Stimulated activated CD8-positive, alpha-beta memory T cell treated with anti-CD3 and anti-CD28 coated beads, Interleukin-12 subunit alpha, Interleukin-12 subunit beta, amount 100 ng/mL, for 24 hours (primary cell): Measurements from ENCODE around the gene GABRP.
"Not testable (repeated sequence)": the region's sequence is repeated elsewhere in the genome, so short reads cannot be mapped to it uniquely, and the experiment has no call there.

Source experiments
- DNase-seq: peaks from one replicate; pipeline ENCODE4 v3.0.0-alpha.2; 2020; ENCODE audit errors: extremely low read depth

Gene GABRP

DNA sequence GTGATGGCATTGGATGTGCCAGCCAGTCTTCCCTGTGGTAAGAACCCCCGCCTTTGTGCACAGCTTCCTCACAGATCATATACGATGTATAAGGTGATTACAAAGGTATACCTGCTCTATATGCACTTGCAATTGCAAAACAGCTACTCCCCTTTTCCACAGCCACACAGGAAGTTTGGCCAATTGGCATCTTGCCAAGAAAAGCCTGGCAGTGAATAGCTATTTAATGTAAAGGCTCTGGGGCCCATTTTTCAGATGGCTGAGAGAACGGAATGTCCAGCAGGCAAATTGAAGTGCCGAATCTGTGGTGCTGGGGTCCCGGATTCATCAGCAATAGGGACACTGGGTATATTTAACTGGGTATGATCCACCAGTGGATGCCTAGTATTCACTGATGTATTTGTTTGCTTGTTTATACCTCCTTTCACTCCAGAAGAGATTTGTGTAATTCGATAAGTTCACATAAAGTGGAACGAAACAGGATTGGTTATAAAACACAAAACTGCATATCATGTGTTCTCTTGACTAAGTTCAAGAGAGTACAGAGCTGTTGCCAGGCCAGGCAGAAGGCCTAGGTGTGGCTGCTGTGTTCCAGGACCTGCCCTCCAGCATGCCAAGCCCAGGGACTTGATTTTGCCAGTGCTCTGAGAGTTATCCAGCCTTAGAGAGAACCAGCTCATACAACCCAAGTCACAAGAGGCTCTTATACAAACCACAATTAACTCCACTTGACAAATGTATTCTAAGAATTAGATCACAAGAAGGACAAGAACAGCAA lies 27.7 kb upstream of the GABRP start:
- DNase-seq, result no peak

DNA sequence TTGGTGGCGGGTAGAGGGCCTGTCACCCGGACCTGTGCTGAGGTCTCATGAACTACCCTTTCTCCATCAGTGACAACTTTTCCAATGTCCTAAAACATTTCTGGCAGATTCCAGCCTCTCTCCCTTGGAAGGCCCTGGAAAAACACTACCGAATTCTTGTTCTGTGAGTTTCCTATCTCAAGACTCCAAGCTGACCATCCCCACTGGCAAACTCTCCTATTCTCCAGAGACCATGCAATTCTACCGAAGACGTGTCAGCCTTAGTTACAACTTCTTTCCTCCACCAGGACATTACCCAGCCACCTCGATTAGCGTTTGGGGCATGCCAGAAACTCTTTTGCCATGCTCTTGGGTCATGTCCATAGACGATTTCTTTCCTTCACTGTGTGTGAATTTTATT lies 26.8 kb upstream of the GABRP start:
- no peak for DNase-seq

DNA sequence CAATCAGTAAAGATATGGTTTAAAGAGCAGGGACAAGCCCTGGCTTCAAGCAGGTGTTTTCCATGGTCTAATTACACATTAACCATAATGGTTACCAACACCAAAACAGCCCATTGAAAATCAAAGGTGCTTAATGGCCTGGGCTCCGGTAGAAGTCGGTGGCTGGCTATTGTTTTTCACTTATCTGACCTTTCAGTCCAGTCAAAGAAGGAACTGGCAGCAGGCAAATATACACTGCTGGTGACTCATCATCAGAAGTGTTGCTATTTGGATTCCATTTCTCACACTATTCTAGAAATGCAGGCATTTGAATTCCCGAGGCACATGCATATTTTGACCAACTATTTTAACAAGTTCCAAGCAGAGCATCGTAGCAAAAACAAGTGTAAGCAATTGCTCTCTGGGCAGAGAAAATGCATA lies 26.3 kb upstream of the GABRP start:
- DNase-seq, result no peak

DNA sequence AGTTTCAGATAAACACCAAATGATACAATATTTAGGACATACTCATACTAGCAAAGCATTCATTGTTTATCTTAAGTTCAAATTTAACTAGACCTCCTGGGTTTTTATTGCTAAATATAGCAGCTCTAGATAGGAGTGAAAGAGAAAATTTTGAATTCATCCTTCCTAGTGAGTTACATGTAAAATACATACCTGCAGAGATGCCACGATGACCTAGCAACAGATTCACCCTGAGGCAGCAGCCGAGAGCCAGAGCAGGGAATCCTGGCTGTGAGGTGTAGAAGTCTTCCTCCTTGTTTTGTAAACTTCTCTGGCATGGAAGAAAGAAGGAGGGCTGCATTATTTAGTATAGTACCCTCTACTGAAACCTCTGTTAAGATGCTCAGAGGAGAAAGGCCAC lies 25.9 kb upstream of the GABRP start:
- DNase-seq, result no peak

DNA sequence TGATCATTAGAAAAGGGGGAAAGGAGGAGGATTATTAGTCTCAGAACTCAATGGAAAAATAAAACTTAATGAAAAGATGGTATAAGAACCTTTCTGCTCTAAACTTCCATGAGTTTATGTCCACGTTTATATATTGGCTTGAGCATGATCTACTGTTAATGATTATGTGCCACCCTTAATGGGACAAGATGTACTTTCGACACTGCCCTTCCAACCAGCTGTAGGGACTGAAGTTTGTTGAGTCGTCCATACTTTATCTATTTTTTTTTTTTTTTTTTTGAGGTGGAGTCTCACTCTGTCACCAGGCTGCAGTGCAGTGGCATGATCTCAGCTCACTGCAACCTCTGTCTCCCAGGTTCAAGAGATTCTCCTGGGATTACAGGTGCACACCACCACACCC lies 25.0 kb upstream of the GABRP start:
- DNase-seq, result no peak

DNA sequence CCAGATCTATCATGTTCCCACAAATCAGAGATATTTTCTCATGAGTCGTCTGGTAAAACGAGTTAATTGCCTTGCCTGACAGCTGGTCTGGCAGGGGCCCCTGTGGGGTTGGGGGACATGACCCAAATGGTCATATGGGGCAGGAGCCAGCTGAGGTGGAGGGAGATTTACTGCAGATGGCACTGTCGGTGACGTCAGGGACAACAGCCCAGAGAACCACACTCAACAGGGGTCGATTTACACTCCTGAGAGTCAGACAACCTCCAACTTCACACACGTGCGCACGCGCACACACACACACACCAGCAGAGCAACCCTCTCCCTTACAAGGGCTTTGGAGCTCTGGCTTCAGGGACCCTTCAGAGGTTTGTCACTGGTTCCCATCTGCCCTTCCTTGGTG lies 23.4 kb upstream of the GABRP start:
- no peak for DNase-seq

DNA sequence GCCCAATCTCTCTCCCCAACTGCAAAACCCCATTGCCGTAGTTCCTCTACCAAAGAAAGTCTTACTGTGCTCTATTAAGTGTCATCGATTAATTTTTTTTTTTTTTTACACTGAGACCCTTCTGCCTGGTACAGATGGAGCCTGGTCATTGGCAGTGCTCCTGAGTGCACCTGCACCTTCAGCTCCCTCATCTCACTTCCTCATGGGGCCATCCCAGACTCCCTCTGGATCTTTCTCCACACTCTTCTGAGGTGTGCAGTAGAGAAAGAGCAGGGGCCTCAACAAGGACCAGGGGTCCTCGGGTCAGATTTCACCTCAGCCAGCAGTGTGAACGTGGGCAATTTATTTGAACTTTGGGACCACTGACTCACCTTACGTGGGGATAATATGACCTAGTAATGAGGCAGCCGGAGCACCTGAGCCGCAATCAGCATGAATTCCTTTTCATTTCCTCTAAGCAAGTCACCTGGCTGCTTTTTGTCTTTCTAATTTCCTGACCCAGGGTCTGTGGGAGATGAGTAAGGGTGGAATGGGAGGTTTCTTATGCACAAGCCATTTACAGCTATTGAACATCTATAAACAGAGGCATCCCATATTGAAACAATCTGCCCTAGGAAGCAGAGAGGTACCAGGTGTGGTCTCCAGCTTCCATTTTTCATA lies 22.3 kb upstream of the GABRP start:
- no peak for DNase-seq

DNA sequence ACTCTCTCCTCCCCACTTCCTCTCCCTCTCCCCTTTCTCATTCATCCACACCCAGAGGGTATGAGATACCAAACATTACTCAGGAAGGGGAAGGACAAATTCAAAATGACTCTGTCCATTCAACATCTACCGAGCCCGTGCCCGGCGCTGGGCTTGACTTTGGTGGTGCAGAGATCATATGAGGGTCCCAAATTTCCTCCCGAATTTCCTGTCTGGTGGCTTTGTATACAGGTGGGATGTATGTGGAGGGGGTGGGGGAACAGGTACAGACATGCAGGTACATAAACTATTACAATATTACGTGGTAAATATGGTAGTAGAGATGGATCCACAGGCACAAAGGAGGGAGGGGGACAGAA lies 21.8 kb upstream of the GABRP start:
- DNase-seq, result no peak

DNA sequence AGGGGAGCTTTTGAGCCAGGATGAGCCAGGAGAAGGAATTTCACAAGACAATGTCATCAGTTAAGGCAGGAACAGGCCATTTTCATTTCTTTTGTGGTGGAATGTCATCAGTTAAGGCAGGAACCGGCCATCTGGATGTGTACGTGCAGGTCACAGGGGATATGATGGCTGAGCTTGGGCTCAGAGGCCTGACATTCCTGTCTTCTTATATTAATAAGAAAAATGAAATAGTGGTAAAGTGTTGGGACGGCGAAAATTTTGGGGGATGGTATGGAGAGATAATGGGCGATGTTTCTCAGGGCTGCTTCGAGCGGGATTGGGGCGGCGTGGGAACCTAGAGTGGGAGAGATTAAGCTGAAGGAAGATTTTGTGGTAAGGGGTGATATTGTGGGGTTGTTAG lies 21.2 kb upstream of the GABRP start:
- DNase-seq, result not testable (repeated sequence)

DNA sequence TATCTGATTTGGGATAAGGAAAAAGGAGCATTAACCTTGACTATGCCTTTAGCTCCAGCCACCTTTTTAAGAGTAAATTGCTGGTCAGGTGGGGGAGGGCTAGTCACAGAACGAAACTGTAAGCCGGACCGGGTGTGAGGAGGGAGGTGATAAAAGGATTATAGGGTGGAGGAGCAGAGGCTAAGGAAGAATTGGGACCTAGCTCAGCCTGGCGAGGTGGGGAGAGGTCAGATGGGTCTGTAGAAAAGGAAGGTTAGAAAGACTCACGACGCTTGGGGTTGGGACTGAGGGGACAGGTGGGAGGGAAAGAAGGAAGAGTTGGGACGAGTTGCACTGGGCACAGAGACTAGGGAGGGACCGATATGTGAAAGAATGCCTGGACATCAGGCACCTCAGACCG lies 17.7 kb upstream of the GABRP start:
- not testable (repeated sequence) for DNase-seq

DNA sequence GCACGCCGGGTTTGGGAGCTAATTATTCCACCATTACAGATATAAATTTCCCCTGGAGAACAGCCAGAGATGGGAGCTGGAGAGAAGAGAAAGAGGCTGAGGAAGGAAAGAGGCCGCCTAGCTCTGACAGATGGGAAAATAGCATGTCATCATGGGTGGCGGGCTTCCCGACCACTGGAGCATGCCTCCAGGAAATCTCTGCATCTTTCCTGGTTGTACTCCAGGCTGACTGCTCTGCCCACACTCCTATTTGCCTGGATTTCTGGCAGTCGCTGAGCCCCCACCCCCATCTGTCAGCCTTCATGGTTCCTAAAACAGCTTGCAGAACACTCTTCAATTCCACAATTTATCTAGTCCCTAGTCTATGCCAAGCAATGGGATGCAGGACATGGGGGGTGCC lies 14.3 kb upstream of the GABRP start:
- no peak for DNase-seq

DNA sequence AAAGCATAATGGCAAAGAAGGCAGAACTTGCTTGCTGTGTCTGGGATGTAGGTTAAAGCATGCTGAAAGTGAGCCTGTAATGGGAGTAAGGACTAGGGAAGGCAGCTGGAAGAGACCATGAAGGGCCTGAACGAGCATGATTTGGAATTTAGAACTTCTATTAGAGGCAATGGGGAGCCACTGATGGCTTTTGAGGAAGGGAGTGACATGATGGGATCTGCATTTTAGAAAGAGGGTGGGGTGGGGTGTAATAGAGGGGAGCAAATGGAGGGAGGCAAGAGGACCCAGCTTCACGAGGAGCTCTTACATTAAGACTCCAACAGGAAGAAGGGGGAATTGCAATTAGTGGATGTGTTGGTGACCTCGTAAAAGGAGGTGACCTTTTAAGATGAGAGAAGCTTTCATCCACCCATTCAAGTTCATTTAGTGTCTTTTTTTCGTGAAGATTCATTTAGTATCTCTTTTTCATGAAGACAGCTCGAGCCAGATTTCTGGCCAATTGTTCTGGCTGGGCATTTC lies 13.6 kb upstream of the GABRP start:
- DNase-seq, result no peak

DNA sequence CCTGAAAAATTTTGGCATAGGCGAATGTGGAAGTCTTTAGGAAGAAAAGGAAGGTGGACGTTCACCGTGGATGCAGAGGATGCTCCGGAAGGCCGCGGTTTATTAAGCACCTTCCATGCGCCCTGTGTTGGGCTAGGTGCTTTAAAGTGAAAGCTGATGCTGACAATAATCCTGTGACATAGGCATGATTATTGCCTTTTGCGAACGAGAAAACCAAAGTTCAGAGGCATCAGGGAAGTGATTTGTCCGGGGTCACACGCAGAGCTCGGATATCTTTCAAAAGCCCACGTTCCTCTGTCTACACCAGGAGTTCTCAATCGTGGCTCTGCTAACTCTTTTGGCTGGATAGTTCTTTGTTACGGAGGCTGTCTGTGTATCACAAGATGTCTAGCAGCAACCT lies 12.0 kb upstream of the GABRP start:
- no peak for DNase-seq

DNA sequence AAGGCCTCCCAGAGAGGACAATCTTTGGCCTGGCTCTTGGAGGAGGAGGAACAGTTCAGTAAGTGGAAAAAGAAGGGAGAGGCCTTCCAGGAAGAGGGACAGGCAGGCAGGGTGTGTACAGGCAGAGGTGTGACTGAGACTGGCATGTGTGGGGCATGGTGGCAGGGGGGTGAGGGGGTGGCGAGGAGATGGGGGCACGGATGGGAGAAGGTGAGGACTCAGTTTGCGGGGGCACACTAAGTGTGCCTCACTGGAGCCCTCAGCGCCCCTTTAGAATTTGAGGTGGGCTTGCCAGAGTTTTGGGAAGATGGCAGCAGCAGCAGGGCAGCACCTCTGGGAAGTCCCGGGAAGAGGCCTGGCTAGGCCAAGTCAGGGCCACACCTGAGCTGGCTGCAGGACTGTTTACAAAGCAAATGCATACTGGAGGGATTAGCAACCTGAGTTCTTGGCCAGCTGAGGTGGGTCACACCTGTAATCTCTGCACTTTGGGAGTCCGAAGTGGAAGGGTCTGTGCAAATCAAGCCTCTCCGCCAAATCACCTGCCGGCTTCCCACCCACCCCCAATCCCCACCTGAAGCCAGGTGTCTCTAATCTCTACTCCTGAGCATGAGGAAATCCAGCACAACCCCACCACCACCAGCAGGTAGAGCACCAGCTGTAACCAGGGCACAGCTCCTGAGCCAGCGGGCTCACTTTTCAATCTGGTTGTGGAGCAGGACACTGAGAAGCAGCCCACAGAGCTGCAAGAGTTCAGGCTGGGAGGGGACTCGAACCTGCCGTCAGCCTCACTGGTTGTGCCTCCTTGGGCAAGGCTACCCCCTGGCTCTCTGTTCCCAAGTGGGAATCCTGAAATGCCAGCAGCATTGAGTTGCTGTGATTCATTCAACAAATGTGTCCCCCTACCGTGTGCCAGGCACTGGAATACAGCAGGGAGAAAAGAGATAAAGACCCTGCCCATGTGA lies 10.2 kb upstream of the GABRP start:
- no peak for DNase-seq

DNA sequence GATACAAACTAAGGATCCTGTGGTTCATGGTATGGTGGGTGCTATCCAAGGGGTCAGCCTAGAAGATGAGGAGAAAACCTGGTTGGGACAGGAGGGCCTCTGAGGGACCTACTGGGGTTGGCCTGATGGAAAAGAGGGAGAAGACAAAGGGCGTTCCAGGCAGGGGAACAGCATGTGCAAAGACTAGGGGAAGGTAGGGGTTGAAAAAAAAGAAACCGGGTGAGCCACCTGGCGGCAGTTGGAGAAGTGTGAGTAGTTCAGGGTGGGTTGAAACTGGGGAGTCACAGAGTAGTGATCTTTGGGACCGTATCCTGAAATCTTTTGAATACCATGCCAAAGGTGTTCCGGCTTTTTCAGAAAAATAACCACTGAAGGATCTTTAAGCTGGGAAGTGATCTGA lies 8.7 kb upstream of the GABRP start:
- no peak for DNase-seq

DNA sequence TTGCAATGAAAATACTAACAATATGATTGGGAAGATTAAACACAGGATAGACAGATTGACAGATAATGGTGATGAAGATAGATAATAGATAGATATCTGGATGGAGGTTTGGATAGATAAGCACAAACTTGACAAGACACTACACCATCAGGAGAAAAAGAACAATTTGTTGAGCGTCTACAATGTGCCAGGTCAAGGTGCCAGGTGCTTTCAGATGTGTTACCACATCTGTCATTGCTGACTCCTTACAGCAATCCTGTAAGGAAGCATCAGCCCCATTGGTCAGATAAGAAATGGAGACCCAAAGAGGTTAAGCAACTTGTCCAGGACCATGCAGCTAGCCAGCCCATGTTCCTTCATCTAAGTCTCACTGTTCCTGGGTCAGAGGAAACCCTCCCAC lies 1.6 kb upstream of the GABRP start:
- no peak for DNase-seq

DNA sequence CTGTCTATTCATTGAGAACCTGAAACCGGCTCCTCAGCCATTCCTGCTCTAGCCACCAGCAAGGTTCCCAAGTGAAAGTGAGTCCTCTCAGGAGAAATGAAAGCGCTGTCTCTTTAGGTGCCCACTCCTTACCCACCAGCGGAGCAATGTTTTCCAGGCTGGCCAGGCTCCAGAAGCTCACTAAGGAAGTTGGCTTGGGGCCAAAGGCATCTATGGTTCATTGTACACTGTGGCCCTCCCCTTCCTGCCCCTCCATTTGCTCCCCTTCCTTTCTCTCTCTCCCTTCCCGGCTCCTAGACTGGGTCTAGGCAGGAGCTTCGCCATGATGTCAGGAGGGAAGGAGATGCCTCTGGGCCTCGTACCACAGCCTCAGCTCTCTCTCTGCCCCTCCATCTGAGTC lies 1.1 kb upstream of the GABRP start:
- no peak for DNase-seq

DNA sequence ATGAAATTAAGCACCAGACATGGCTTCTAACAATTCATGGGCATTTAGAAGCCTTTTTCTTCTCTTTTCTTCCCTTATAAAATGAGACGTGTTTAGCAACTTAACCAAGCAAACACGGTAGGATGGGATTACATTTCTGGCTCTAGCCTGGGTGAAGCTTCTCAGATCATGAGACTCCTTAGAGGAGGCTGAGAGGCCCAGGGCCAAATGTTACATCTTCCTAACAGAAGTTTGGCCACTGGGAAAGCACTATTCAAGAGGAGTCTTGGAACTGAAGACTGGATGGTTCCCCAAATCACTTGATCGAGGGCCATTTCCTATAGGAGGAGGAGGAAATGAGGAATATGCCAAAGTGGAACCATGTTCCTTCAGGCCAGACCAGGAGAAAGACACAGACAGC lies 1.9 kb downstream of the GABRP start:
- no peak for DNase-seq

DNA sequence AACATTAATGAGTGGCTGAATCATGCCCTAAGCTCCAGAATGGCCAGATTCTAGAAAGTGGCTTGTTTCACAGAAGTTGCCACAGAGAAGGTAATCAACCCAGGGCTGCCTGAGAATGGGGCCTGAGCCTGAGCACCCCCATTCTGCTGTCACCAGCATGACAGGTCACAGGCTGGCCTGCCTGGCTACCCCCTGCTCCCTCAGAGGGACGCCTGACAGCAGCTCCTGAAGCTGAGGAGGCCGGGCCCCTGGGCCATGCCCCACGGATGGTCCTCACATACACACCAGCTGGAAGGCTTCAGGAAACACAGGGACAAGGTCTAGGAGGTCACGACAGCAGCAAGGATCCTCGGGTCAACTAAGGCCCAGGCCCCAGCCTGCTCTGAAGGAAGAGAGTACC lies 3.7 kb downstream of the GABRP start:
- no peak for DNase-seq

DNA sequence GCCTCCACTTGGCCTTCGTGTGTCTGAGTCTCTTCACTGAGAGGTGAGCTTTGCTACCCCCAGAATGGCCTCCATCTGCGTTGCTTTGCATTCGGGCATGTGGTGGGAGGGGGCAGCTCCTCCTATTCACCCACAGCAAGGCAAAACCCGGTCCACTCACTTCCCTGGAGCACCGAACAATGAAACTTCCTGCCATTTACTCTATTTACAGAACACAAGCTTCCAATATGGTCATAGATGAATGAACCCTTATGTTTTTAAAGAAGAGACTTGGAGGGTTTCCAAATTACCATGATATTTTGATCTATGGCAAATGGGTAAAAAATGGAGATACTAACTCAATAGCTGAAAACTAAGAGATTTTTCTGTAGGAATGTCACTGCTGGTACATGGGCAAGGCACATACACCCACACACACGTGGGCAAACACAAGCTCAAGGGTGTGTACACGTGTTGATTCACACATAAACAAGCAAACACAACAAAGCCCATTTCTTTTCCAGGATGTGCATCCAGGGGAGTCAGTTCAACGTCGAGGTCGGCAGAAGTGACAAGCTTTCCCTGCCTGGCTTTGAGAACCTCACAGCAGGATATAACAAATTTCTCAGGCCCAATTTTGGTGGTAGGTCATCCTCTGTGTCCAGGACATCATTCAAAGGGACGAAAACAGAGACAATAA lies 5.2 kb downstream of the GABRP start:
- DNase-seq, result no peak

DNA sequence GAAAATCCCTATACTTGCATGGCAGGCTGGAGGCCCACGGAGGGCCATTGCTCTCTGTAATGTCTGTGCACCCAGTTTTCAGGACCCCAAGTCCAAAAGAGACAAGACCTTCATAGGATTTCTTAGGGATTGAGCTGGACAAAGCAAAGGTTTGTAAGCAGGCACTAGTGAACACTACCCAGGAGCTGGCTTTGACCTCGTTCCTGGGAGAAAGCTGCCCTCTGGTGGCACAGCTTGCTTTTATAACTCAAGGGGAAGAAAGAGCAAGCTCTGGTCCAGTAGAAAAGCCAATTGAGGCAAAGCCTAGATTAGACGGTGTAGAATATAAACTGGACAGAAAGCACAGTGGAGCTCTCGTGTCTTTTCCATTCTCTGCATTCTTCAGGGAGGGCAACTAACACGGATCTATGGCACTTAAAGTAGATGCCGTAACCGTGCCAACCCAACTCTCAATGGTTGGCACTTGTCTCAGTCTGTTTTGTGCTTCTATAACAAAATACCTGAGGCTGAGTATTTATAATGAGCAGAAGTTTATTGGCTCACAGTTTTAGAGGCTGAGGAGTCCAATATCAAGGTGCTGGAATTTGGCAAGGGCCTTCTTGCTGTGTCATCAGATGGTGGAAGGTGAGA lies 7.9 kb downstream of the GABRP start:
- no peak for DNase-seq
